ENCODE results near the gene RCVRN. TPM values are rescaled to one million over a fixed set of nuclear protein-coding genes. Genes with fewer than 3 reads are reported as not detected.

Gene RCVRN
- total and polyA plus RNA-seq, 2 of the 8 experiments (the other 6 are each of a cell fraction or from before 2014, with no cell fraction given): not detected

GRCh38 chr17:9925457-9925856, 20.4 kb upstream of the RCVRN start:
- no peak overlapping the region for H4K5ac ChIP-seq (ENCODE audit: insufficient read length, low read depth, low read length)
- no peak overlapping the region for H3K4me3 ChIP-seq (ENCODE audit: extremely low read depth in 1 of 4, insufficient read depth in 2 of 4, low read depth in 3 of 4, low read length in 4 of 4)
- H3K56ac ChIP-seq (replicated peaks; ENCODE audit: insufficient read length, low read depth, low read length): no peak overlapping the region
- no peaks in the 10 kb centered on the region for H4K20me1 ChIP-seq (replicated peaks in 1 of 2; ENCODE audit: control insufficient read depth in 1 of 2, insufficient read depth in 2 of 2, low read length in 2 of 2)
- H3K9me3 ChIP-seq (ENCODE audit: insufficient read depth in 2 of 2, low read depth in 1 of 2, low read length in 1 of 2): no peaks in the 10 kb centered on the region
- no peaks in the 10 kb centered on the region for H3K79me2 ChIP-seq (ENCODE audit: control insufficient read depth in 1 of 2, insufficient read depth in 2 of 2, low read length in 2 of 2)
- no peak overlapping the region for H2BK5ac ChIP-seq (ENCODE audit: low read depth, low read length)
- H2BK120ac ChIP-seq (replicated peaks; ENCODE audit: low read depth, low read length): no peak overlapping the region
- no peak overlapping the region; the same call in 1 of the 2 replicates for H4K8ac ChIP-seq (ENCODE audit: extremely low read depth, insufficient read depth, low read length)
- no peak overlapping the region for H3K9ac ChIP-seq (replicated peaks in 1 of 4; ENCODE audit: extremely low read depth in 1 of 4, low read depth in 3 of 4, low read length in 3 of 4)
- H2BK12ac ChIP-seq (ENCODE audit: low read depth, low read length): no peak overlapping the region
- no peaks in the 10 kb centered on the region for H3K36me3 ChIP-seq (ENCODE audit: control insufficient read depth in 2 of 4, insufficient read depth in 4 of 4, low read length in 3 of 4)
- ChIA-PET POLR2A (ENCODE audit: partially characterized antibody) (interaction anchor here (1.2 kb wide), 1 partner anchor 33 kb away, joined by 3 read pairs; no protein-coding TSS in a partner anchor), CTCF (ENCODE audit: partially characterized antibody) (interaction anchor here (0.5 to 8.4 kb wide), 23 partner anchors 9 to 690 kb away, joined by 3 to 130 read pairs (median 5); partner anchors contain the start of gene RCVRN)
- DNase-seq (ENCODE audit: low read depth in 1 of 2, low spot score in 2 of 2) (no peak), FAIRE-seq (no peak)
- no peak overlapping the region for H3K4ac ChIP-seq (replicated peaks; ENCODE audit: insufficient read length, low read depth, low read length)
- H2BK20ac ChIP-seq (ENCODE audit: low read length): no peak overlapping the region
- no peak overlapping the region for H3K4me2 ChIP-seq (ENCODE audit: insufficient read depth in 1 of 2, low read depth in 2 of 2, low read length in 2 of 2)
- H3K23me2 ChIP-seq (ENCODE audit: low read depth, low read length): no peaks in the 10 kb centered on the region
- no peaks in the 10 kb centered on the region for H3K27me3 ChIP-seq (replicated peaks in 1 of 4; ENCODE audit: control insufficient read depth in 3 of 4, extremely low read depth in 1 of 4, insufficient read depth in 3 of 4, low read length in 3 of 4)
- no peak overlapping the region for H3K23ac ChIP-seq (ENCODE audit: insufficient read length)
- H3K18ac ChIP-seq (ENCODE audit: extremely low read depth, low read length): no peak overlapping the region
- no peak overlapping the region for H2AK5ac ChIP-seq (ENCODE audit: low read depth, low read length)
- 0 out of 2 replicates have a peak overlapping the region, but pooled peaks have one; percentile 46 for H2BK15ac ChIP-seq (ENCODE audit: low read length)
- no peak overlapping the region for H3K14ac ChIP-seq (ENCODE audit: insufficient read length)
- 96% methylated on average over 11 of the region's 11 CpGs; no CpG with 5 or more reads in 1 of the 2 experiments for WGBS, 2 experiments (ENCODE audit: extremely low coverage in 1 of 2, insufficient coverage in 1 of 2, insufficient read length in 1 of 2, insufficient replicate concordance in 2 of 2, low coverage in 1 of 2, low lambda C conversion rate in 2 of 2, missing lambda C conversion rate in 1 of 2)
- no peak overlapping the region for H2AFZ ChIP-seq (ENCODE audit: low read length)
- H3K4me1 ChIP-seq (replicated peaks in 1 of 4; ENCODE audit: control insufficient read depth in 3 of 4, insufficient read depth in 4 of 4, low read length in 3 of 4): peaks cover 0 to 4% (median 0%) of the 10 kb centered on the region in 4 experiments; a peak in 1 of 7 replicates
- H3K27ac ChIP-seq (ENCODE audit: low read depth, low read length): no peak overlapping the region
- H4K91ac ChIP-seq (replicated peaks; ENCODE audit: insufficient read length, low read length): no peak overlapping the region
- no peaks in the 10 kb centered on the region for H3K79me1 ChIP-seq (ENCODE audit: low read depth, low read length)
- TF ChIP-seq ASH2L (IDR thresholded peaks at IDR 0.05; ENCODE audit: low read length) (no peak), BRCA1 (IDR thresholded peaks at IDR 0.05; ENCODE audit: low read depth, low read length) (no peak), GTF2F1 (IDR thresholded peaks at IDR 0.05; ENCODE audit: borderline replicate concordance, low read depth, low read length) (no peak), CTCF (IDR thresholded peaks at IDR 0.05; ENCODE audit: control extremely low read depth in 1 of 3, insufficient read depth in 1 of 3, low read depth in 1 of 3, low read length in 3 of 3) (no peak), POLR2A (IDR thresholded peaks at IDR 0.05; ENCODE audit: control extremely low read depth in 1 of 2, low read depth in 2 of 2, low read length in 2 of 2) (no peak), JUN (IDR thresholded peaks at IDR 0.05; ENCODE audit: low read depth, low read length) (no peak), TEAD4 (IDR thresholded peaks at IDR 0.05; ENCODE audit: low read depth, low read length) (no peak), EP300 (IDR thresholded peaks at IDR 0.05; ENCODE audit: borderline replicate concordance in 1 of 2, low read depth in 2 of 2, low read length in 2 of 2) (no peak), JUND (IDR thresholded peaks at IDR 0.05; ENCODE audit: low read length) (no peak), RXRA (IDR thresholded peaks at IDR 0.05; ENCODE audit: insufficient read depth, low read depth, low read length) (no peak), POLR2AphosphoS5 (IDR thresholded peaks at IDR 0.05; ENCODE audit: low read depth, low read length) (no peak), CTBP2 (IDR thresholded peaks at IDR 0.05; ENCODE audit: borderline replicate concordance, insufficient read depth, insufficient read length, low read length) (no peak)

Data from H1 (cell line).